Measurements from ENCODE around the gene SACS.

The SACS gene

GRCh38 chr13:23288564-23288963 is 144.9 kb downstream of the SACS start:
- no peak overlapping the region for H3K4me2 ChIP-seq (ENCODE audit: low read length)
- no peaks in the 10 kb centered on the region for H3K4me1 ChIP-seq
- no peaks in the 10 kb centered on the region for H3K36me3 ChIP-seq (ENCODE audit: control insufficient read depth, insufficient read depth, low read length)
- no peak overlapping the region for H2AFZ ChIP-seq
- no peaks in the 10 kb centered on the region for H3K9me3 ChIP-seq (ENCODE audit: control insufficient read depth, low read length)
- H3K4me3 ChIP-seq (ENCODE audit: low read depth, low read length): no peak overlapping the region
- no peaks in the 10 kb centered on the region for H3K27me3 ChIP-seq (ENCODE audit: control insufficient read depth, insufficient read depth, low read length)
- no peak for TF ChIP-seq CTCF (IDR thresholded peaks at IDR 0.05)
- no peak overlapping the region for H3K9ac ChIP-seq
- H3K79me2 ChIP-seq: no peaks in the 10 kb centered on the region
- H3K27ac ChIP-seq: no peak overlapping the region

- no peaks in the 10 kb centered on the region for H3K27me3 ChIP-seq (ENCODE audit: control insufficient read depth, insufficient read depth, low read length)
- no peak overlapping the region for H2AFZ ChIP-seq
- no peak overlapping the region for H3K9ac ChIP-seq
- no peak overlapping the region for H3K27ac ChIP-seq
- no peak overlapping the region for H3K4me2 ChIP-seq (ENCODE audit: low read length)
- no peak for TF ChIP-seq CTCF (IDR thresholded peaks at IDR 0.05)
- H3K4me3 ChIP-seq (ENCODE audit: low read depth, low read length): no peak overlapping the region
- H3K36me3 ChIP-seq (ENCODE audit: control insufficient read depth, insufficient read depth, low read length): no peaks in the 10 kb centered on the region
- H3K9me3 ChIP-seq (ENCODE audit: control insufficient read depth, low read length): peaks cover 3% of the 10 kb centered on the region
- no peaks in the 10 kb centered on the region for H3K4me1 ChIP-seq
- H3K79me2 ChIP-seq: no peaks in the 10 kb centered on the region
Measured at GRCh38 chr13:23279321-23279720, 154.2 kb downstream of the SACS start.

All from parathyroid adenoma (tissue), 2 donors.